ENCODE results near the gene SNAP47. TPM values are rescaled to one million over a fixed set of nuclear protein-coding genes. Genes with fewer than 3 reads are reported as not detected.

The SNAP47 gene
- total and polyA plus RNA-seq, 4 donors = 10.6 to 63.0 (median 22.8) TPM

DNA sequence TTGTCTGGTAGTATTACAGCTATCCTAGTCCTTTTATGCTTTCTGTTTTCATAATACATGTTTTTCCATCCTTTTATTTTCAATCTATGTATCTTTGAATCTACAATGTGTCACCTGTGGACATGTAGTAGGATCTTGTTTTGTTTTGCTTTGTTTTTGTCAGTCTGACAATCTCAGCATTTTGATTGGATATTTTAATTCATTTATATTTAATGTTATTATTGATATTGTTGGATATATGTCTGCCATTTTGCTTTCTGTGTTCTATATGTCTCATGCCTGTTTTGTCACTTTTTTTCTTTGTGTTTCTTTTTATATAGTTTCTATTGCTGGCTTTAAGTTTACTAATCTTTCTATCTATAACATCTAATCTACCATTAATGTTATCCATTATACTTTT lies 68.7 kb downstream of the SNAP47 start:
- H3K27ac ChIP-seq (ENCODE audit: low read depth in 1 of 2, low read length in 1 of 2) = no peak overlapping the region
- H3K36me3 ChIP-seq (ENCODE audit: control insufficient read depth in 4 of 4, insufficient read depth in 4 of 4, low read length in 4 of 4) = no peaks in the 10 kb centered on the region
- H3K4me1 ChIP-seq (ENCODE audit: control insufficient read depth in 5 of 5, insufficient read depth in 5 of 5, low read length in 5 of 5) = no peaks in the 10 kb centered on the region
- no peaks in the 10 kb centered on the region for H3K9me3 ChIP-seq (ENCODE audit: control insufficient read depth in 4 of 4, insufficient read depth in 3 of 4, low read length in 3 of 4)
- TF ChIP-seq, protein P1, sequence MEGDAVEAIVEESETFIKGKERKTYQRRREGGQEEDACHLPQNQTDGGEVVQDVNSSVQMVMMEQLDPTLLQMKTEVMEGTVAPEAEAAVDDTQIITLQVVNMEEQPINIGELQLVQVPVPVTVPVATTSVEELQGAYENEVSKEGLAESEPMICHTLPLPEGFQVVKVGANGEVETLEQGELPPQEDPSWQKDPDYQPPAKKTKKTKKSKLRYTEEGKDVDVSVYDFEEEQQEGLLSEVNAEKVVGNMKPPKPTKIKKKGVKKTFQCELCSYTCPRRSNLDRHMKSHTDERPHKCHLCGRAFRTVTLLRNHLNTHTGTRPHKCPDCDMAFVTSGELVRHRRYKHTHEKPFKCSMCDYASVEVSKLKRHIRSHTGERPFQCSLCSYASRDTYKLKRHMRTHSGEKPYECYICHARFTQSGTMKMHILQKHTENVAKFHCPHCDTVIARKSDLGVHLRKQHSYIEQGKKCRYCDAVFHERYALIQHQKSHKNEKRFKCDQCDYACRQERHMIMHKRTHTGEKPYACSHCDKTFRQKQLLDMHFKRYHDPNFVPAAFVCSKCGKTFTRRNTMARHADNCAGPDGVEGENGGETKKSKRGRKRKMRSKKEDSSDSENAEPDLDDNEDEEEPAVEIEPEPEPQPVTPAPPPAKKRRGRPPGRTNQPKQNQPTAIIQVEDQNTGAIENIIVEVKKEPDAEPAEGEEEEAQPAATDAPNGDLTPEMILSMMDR (IDR thresholded peaks at IDR 0.05; ENCODE audit: control extremely low read depth, extremely low read depth) = no peak
- H3K27me3 ChIP-seq (ENCODE audit: control insufficient read depth in 3 of 3, insufficient read depth in 3 of 3, low read length in 2 of 3) = no peaks in the 10 kb centered on the region
- ATAC-seq (ENCODE audit: insufficient read depth, low FRiP score) (no peak), DNase-seq (no peak)
- H3K4me3 ChIP-seq = no peak overlapping the region
- no peak overlapping the region for H3K9ac ChIP-seq (ENCODE audit: insufficient read depth in 1 of 2, low read length in 2 of 2)

DNA sequence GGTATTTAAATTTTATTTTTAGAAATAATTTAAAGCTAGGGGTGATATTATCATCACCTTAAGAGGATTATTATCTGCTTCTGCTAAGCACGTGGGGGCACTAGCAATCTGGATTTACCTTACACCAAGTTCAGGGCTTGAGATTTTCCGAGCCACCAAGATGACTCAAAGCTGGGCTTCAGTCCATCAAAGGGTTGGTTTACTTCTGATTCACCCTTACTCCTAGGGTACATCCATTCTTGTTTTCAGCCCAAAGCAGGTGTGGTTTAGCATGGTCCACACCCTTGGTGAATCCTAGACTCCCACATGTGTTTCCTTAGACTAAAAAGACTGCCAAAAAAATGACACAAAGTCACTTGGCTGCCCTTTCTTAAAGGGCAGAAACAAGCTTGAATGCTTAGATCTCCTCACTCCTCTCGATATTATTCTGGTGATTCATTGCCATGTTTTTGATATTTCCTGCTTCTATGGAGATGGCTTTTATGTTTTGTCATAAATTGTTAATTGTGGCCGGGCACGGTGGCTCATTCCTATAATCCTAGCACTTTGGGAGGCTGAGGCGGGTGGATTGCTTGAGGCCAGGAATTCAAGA lies 70.5 kb downstream of the SNAP47 start:
- Histone ChIP-seq H3K9me3 (ENCODE audit: control insufficient read depth in 4 of 4, insufficient read depth in 3 of 4, low read length in 3 of 4) (no peaks in the 10 kb centered on the region), H3K27me3 (ENCODE audit: control insufficient read depth in 3 of 3, insufficient read depth in 3 of 3, low read length in 2 of 3) (no peaks in the 10 kb centered on the region), H3K9ac (ENCODE audit: insufficient read depth in 1 of 2, low read length in 2 of 2) (no peak overlapping the region), H3K36me3 (ENCODE audit: control insufficient read depth in 4 of 4, insufficient read depth in 4 of 4, low read length in 4 of 4) (no peaks in the 10 kb centered on the region), H3K4me3 (no peak overlapping the region), H3K27ac (ENCODE audit: low read depth in 1 of 2, low read length in 1 of 2) (no peak overlapping the region), H3K4me1 (ENCODE audit: control insufficient read depth in 5 of 5, insufficient read depth in 5 of 5, low read length in 5 of 5) (no peaks in the 10 kb centered on the region)
- DNase-seq (no peak), ATAC-seq (ENCODE audit: insufficient read depth, low FRiP score) (no peak)
- 54 to 80% methylated on average over 6 of the region's 6 CpGs for WGBS, 2 donors
- TF ChIP-seq, protein P1 (IDR thresholded peaks at IDR 0.05; ENCODE audit: control extremely low read depth, extremely low read depth) = no peak

DNA sequence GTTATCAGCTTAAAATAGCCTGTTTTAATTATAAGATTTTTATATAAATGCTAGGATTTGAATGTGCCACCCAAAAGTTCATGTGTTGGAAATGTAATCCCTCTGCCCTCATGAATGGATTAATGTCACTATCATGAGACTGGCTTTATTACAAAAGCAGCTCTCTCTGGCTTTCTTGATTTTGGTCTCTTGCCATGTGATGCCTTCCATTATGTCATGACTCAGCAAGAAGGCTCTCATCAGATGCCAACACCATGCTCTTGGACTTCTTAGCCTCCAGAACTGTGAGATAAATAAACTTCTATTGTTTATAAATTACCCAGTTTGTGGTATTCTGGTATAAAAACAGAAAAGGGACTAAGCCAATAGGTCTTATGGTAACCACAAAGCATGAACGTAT lies 73.3 kb downstream of the SNAP47 start:
- H3K9me3 ChIP-seq (ENCODE audit: control insufficient read depth in 4 of 4, insufficient read depth in 3 of 4, low read length in 3 of 4) = peaks cover 0 to 2% (median 0%) of the 10 kb centered on the region in 4 donors
- H3K4me1 ChIP-seq (ENCODE audit: control insufficient read depth in 5 of 5, insufficient read depth in 5 of 5, low read length in 5 of 5) = no peaks in the 10 kb centered on the region
- ATAC-seq (ENCODE audit: insufficient read depth, low FRiP score) (no peak), DNase-seq (no peak)
- H3K9ac ChIP-seq (ENCODE audit: insufficient read depth in 1 of 2, low read length in 2 of 2) = no peak overlapping the region
- 56 to 61% methylated on average over 1 of the region's 1 CpG for WGBS, 2 donors
- H3K36me3 ChIP-seq (ENCODE audit: control insufficient read depth in 4 of 4, insufficient read depth in 4 of 4, low read length in 4 of 4) = no peaks in the 10 kb centered on the region
- H3K27me3 ChIP-seq (ENCODE audit: control insufficient read depth in 3 of 3, insufficient read depth in 3 of 3, low read length in 2 of 3) = no peaks in the 10 kb centered on the region
- H3K4me3 ChIP-seq = no peak overlapping the region
- H3K27ac ChIP-seq (ENCODE audit: low read depth in 1 of 2, low read length in 1 of 2) = no peak overlapping the region
- TF ChIP-seq, protein P1 (IDR thresholded peaks at IDR 0.05; ENCODE audit: control extremely low read depth, extremely low read depth) = no peak

- H3K4me3 ChIP-seq = no peak overlapping the region
- TF ChIP-seq, protein P1 (IDR thresholded peaks at IDR 0.05; ENCODE audit: control extremely low read depth, extremely low read depth) = no peak
- no peaks in the 10 kb centered on the region for H3K27me3 ChIP-seq (ENCODE audit: control insufficient read depth in 3 of 3, insufficient read depth in 3 of 3, low read length in 2 of 3)
- 86% methylated on average over 2 of the region's 2 CpGs for WGBS, 2 donors
- peaks cover 0 to 6% (median 0%) of the 10 kb centered on the region in 4 donors for H3K9me3 ChIP-seq (ENCODE audit: control insufficient read depth in 4 of 4, insufficient read depth in 3 of 4, low read length in 3 of 4)
- no peaks in the 10 kb centered on the region for H3K36me3 ChIP-seq (ENCODE audit: control insufficient read depth in 4 of 4, insufficient read depth in 4 of 4, low read length in 4 of 4)
- DNase-seq = no peak
- no peak overlapping the region for H3K9ac ChIP-seq (ENCODE audit: insufficient read depth in 1 of 2, low read length in 2 of 2)
- no peak overlapping the region for H3K27ac ChIP-seq (ENCODE audit: low read depth in 1 of 2, low read length in 1 of 2)
- H3K4me1 ChIP-seq (ENCODE audit: control insufficient read depth in 5 of 5, insufficient read depth in 5 of 5, low read length in 5 of 5) = no peaks in the 10 kb centered on the region
- ATAC-seq (ENCODE audit: insufficient read depth, low FRiP score) = no peak
These were observed 73.8 kb downstream of the SNAP47 start for GRCh38 chr1:227809026-227809425.
